ENCODE results near the gene TBC1D20. TPM values are rescaled to one million over a fixed set of nuclear protein-coding genes. Genes with fewer than 3 reads are reported as not detected.

The TBC1D20 gene
- total and polyA plus RNA-seq, 2 donors from 2014 or later, result 19.5 to 26.2 TPM

DNA sequence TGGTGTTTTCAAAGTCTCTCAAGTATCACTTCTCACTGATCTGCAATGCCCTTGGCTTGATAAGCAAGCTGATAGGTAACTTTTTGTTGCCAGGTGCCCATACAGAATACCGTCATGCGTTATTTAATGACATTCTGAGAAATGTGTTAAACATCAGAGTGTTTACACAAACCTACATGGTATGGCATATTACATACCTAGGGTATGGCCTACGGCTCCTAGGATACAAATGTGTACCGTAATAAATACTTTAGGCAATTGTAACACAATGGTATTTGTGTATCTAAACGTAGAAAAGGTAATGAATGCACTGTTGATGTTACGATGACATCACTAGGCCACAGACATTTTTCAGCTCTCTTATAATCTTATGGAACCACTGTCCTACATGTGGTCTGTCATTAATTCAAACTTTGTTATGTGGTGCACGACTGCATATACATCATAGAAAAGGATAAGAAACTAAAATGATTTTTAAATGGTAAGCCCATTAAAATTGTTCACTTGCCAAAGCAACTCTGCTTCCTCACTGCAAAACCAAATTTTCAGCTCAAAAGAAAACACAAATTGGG is 45.5 kb upstream of the TBC1D20 start:
- no peak for FAIRE-seq
- H3K4me3 ChIP-seq (ENCODE audit: low read length in 3 of 3), result no peak overlapping the region
- intact Hi-C loops (cut with DNase I), result no loop called here
- TF ChIP-seq, protein P1, sequence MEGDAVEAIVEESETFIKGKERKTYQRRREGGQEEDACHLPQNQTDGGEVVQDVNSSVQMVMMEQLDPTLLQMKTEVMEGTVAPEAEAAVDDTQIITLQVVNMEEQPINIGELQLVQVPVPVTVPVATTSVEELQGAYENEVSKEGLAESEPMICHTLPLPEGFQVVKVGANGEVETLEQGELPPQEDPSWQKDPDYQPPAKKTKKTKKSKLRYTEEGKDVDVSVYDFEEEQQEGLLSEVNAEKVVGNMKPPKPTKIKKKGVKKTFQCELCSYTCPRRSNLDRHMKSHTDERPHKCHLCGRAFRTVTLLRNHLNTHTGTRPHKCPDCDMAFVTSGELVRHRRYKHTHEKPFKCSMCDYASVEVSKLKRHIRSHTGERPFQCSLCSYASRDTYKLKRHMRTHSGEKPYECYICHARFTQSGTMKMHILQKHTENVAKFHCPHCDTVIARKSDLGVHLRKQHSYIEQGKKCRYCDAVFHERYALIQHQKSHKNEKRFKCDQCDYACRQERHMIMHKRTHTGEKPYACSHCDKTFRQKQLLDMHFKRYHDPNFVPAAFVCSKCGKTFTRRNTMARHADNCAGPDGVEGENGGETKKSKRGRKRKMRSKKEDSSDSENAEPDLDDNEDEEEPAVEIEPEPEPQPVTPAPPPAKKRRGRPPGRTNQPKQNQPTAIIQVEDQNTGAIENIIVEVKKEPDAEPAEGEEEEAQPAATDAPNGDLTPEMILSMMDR (IDR thresholded peaks at IDR 0.05; ENCODE audit: borderline replicate concordance, extremely low read depth, insufficient read depth), result no peak
- no peak for DNase-seq
- no peaks in the 10 kb centered on the region for H3K4me1 ChIP-seq (ENCODE audit: control insufficient read depth in 2 of 3, insufficient read depth in 2 of 3, low read depth in 1 of 3, low read length in 3 of 3)
- no peaks in the 10 kb centered on the region for H3K9me3 ChIP-seq (ENCODE audit: control insufficient read depth in 2 of 3, insufficient read depth in 1 of 3, low read length in 3 of 3)
- H3K27me3 ChIP-seq (ENCODE audit: control insufficient read depth, insufficient read depth, low read length), result no peaks in the 10 kb centered on the region
- peaks cover 9 to 38% (median 20%) of the 10 kb centered on the region in 3 donors for H3K36me3 ChIP-seq (ENCODE audit: control insufficient read depth in 2 of 3, insufficient read depth in 3 of 3, low read length in 3 of 3)
- H3K27ac ChIP-seq (ENCODE audit: low read depth in 2 of 2, low read length in 2 of 2), result no peak overlapping the region
- H3K9ac ChIP-seq (ENCODE audit: low read length in 3 of 3), result no peak overlapping the region

DNA sequence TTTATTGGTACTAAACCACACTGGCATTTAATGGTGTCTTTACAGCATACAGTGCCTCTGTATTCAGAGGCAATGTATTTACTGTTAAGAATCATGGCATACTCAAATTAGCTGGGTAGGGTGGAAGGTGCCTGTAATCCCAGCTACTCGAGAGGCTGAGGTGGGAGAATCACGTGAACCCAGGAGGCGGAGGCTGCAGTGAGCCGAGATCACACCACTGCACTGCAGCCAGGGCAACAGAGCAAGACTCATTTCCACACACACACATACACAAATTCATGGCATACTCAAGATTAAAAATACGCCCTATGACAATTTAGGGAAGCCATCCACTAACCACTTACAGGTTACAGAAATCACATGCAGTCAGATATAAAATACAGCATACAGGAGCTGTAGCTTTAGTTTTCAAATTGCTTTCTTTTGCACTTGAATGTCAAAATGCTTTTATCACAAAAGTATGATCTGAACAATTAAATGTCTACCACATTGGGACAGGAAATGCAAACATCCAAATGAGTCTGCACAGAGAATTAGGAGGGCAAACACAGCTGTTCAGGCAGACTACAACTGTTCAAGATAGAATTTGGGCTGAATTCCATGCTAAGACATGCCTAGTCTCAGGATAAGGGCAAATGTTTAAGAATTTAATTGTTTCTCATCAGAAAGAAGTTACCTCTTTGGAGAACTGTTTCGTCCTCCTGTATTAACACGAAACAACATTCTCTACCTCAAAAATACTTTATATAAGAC is 44.8 kb upstream of the TBC1D20 start:
- TF ChIP-seq, protein P1 (IDR thresholded peaks at IDR 0.05; ENCODE audit: borderline replicate concordance, extremely low read depth, insufficient read depth), result no peak
- FAIRE-seq (no peak), DNase-seq (no peak)
- Histone ChIP-seq H3K4me3 (ENCODE audit: low read length in 3 of 3) (no peak overlapping the region), H3K36me3 (ENCODE audit: control insufficient read depth in 2 of 3, insufficient read depth in 3 of 3, low read length in 3 of 3) (peaks cover 13 to 40% (median 20%) of the 10 kb centered on the region in 3 donors), H3K27ac (ENCODE audit: low read depth in 2 of 2, low read length in 2 of 2) (no peak overlapping the region), H3K4me1 (ENCODE audit: control insufficient read depth in 2 of 3, insufficient read depth in 2 of 3, low read depth in 1 of 3, low read length in 3 of 3) (no peaks in the 10 kb centered on the region), H3K9me3 (ENCODE audit: control insufficient read depth in 2 of 3, insufficient read depth in 1 of 3, low read length in 3 of 3) (no peaks in the 10 kb centered on the region), H3K27me3 (ENCODE audit: control insufficient read depth, insufficient read depth, low read length) (no peaks in the 10 kb centered on the region), H3K9ac (ENCODE audit: low read length in 3 of 3) (no peak overlapping the region)
- intact Hi-C loops (cut with DNase I), result no loop called here

DNA sequence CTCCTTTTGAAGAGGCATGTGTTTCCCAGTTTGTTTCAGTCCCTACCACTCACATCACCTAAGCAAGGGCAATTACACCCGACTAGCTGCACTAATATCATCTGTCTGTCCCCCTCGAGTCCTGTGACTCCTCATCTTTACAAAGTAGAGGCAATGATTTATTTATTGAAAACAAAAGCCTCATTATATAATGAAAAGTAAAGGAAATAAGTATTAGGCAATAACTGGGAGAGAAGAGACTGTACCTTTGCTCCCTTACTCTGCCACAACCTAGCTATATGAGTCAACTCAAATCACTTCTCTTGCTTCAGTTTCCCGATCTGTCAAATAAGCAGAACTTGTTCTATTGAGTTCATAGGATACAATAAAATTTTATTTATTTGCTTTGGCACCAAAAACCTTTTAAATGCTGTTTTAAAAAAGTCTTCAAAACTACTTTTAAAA is 42.3 kb upstream of the TBC1D20 start:
- H3K9me3 ChIP-seq (ENCODE audit: control insufficient read depth in 2 of 3, insufficient read depth in 1 of 3, low read length in 3 of 3), result no peaks in the 10 kb centered on the region
- TF ChIP-seq, protein P1 (IDR thresholded peaks at IDR 0.05; ENCODE audit: borderline replicate concordance, extremely low read depth, insufficient read depth), result no peak
- no peak for DNase-seq
- no peaks in the 10 kb centered on the region for H3K27me3 ChIP-seq (ENCODE audit: control insufficient read depth, insufficient read depth, low read length)
- no peak overlapping the region for H3K9ac ChIP-seq (ENCODE audit: low read length in 3 of 3)
- no peak overlapping the region for H3K4me3 ChIP-seq (ENCODE audit: low read length in 3 of 3)
- H3K4me1 ChIP-seq (ENCODE audit: control insufficient read depth in 2 of 3, insufficient read depth in 2 of 3, low read depth in 1 of 3, low read length in 3 of 3), result no peaks in the 10 kb centered on the region
- intact Hi-C loops (cut with DNase I), result no loop called here
- H3K36me3 ChIP-seq (ENCODE audit: control insufficient read depth in 2 of 3, insufficient read depth in 3 of 3, low read length in 3 of 3), result peaks cover 13 to 46% (median 26%) of the 10 kb centered on the region in 3 donors
- no peak overlapping the region for H3K27ac ChIP-seq (ENCODE audit: low read depth in 2 of 2, low read length in 2 of 2)
- no peak for FAIRE-seq

Measured in kidney (tissue), 14 donors.